SHP77 treated with DMSO at 0.1 percent for 48 hours (cell line): ENCODE data around the gene SENP2.
"Not testable (repeated sequence)": the region's sequence is repeated elsewhere in the genome, so short reads cannot be mapped to it uniquely, and the experiment has no call there.

Experiments used
- DNase-seq: peaks from one replicate; lab custom pipeline; 2025; lab: John Stamatoyannopoulos, UW

SENP2 gene

GRCh38 chr3:185647134-185647879 is 61.2 kb downstream of the SENP2 start:
- no peak for DNase-seq

GRCh38 chr3:185647880-185648210 is 61.8 kb downstream of the SENP2 start:
- DNase-seq = no peak

- DNase-seq = no peak
These were observed 62.3 kb downstream of the SENP2 start for GRCh38 chr3:185648396-185648795.

- DNase-seq = no peak
These were observed 63.3 kb downstream of the SENP2 start for GRCh38 chr3:185649414-185649813.

GRCh38 chr3:185651971-185652370 is 65.9 kb downstream of the SENP2 start:
- no peak for DNase-seq

GRCh38 chr3:185653949-185654757 is 68.1 kb downstream of the SENP2 start:
- no peak for DNase-seq

DNA sequence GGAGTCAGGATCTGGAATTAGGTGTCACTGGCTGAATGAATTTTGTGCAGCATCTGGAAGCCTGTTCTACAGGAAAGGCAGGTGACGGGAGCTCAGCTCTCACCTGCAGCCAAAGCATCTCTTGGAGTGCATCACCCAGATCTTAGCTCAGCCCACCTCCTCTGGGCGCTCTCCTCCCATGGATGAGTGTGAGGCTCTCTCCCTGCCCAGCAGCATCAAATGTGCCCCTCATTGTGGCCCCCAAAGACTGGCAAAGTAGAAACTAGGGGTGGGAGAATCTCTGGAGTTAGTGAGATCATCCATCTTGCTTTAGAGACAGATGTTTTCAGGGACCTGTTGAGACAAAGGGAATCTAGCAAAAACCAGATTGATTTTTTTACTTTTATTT is 68.7 kb downstream of the SENP2 start:
- DNase-seq = no peak

GRCh38 chr3:185655426-185656320 is 69.6 kb downstream of the SENP2 start:
- DNase-seq = no peak

DNA sequence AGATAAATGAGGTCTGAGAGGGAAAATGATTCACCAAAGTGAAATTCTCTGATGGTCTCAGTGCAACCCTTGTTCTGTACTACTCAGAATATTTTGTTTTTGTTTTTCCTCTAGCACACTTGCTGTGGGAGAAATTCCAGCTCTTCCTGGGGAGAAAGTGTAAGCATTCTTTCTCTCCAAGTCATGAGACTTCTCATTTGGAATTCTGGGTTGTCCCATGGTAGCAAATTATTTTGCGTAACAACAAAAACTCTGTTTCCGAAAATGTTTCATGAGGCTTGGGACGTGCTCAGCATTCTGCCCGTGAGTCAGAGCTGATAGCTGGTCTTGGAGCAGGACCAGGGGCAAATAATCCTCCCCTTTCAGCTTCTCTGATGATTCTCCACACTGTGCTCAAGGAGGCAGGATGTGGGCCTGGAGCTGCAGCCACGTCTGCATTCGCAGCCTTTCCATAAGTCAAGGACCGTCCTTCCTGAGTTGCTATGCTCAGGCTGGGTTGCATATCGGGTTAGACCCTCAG is 70.3 kb downstream of the SENP2 start:
- DNase-seq = no peak

GRCh38 chr3:185657211-185657610 is 71.1 kb downstream of the SENP2 start:
- DNase-seq = no peak

DNA sequence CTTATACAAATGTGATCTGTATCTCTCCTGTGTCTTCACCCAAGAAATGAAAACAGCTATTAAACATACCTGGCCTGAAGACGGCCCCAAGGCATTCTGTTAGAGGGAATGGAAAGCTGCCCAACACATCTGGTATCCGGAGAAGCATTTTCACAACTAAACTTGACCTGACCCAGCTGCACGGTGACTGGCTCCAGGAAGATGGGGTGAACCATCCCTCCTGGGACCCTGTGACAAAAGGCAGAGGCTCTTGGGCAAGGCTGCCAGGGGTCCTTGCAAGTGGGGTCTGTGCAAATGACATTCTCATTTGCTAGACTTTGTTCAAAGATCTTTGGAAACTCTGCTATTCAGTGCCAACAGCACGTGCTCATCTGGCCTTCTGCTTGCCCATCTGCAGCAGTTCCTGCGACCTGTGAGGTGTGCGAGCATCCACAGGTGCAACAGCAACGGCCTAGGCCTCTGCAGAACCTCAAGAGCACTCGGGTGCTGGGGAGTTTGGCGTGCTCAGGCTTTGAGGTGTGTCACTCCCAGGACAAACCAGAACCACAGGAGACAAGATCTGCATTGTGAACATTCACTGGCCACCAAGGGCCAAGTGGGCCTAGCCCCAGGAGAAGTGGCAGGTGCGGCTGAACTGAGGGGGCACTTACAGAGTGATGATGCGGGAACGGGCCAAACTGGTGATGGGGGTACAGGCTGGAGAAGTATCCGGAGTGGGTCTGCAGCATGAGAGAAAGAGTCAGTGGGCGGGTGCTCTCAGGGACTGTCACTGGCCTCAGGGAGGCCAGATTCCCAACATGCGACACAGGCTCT is 71.8 kb downstream of the SENP2 start:
- DNase-seq = no peak

DNA sequence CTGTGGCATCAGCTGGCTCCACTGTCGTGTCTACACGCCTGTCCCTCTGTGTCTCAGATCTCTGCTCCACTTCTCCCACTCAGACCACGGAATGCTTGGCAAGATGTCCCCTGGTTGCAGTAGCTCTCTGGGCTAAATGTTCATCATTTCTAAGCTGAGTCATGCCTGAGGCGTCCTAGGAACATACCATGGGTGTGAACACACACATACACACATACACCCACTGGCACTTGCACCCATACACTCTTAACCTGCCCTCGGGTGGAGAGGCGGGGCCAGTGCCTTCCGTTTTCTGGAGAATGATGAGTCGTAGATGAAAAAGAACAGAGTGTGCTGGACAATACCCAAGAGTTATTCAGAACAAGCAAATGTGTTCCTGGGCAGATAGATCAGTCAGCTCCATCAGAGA is 72.4 kb downstream of the SENP2 start:
- no peak for DNase-seq

GRCh38 chr3:185658943-185659342 is 72.8 kb downstream of the SENP2 start:
- no peak for DNase-seq

- DNase-seq = peak; percentile 43
These were observed 74.1 kb downstream of the SENP2 start for GRCh38 chr3:185659942-185660921.

DNA sequence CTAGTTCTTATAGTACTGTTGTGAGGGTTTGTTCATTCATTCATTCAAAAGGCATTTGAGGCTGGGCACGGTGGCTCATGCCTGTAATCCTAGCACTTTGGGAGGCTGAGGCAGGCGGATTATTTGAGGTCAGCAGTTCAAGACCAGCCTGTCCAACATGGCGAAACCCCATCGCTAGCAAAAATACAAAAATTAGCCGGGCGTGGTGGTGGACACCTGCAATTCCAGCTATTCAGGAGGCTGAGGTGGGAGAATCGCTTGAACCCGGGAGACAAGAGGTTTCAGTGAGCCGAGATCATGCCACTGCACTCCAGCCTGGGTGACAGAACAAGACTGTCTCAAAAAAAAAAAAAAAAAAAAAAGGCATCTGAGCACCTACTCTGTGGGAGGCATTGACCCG is 75.2 kb downstream of the SENP2 start:
- DNase-seq = not testable (repeated sequence)

- DNase-seq = no peak
These were observed 75.7 kb downstream of the SENP2 start for GRCh38 chr3:185661772-185662171.

GRCh38 chr3:185663929-185664328 is 77.8 kb downstream of the SENP2 start:
- no peak for DNase-seq

GRCh38 chr3:185667574-185667973 is 81.5 kb downstream of the SENP2 start:
- no peak for DNase-seq

- peak; percentile 34 for DNase-seq
These were observed 91.2 kb downstream of the SENP2 start for GRCh38 chr3:185677146-185677829.

DNA sequence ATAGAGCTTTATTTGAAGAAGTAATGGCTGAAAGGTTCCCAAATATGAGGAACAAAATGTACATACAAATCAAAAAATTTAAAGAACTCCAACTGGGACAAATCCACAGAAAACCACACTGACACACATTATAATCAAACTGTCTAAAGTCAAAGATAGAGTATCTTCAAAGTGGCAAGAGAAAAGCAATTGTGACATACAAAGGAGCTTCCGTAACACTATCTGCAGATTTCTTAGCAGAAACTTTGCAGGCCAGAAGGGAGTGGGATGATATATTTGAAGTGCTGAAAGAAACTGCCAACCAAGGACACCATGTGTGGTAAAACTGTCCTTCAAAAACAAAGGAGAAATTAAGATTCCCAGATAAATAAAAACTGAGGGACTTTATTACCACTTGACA is 91.9 kb downstream of the SENP2 start:
- DNase-seq = no peak
